ENCODE measurements around the gene NOX5. TPM values are rescaled to one million over a fixed set of nuclear protein-coding genes. Genes with fewer than 3 reads are reported as not detected.

NOX5 gene
- total and polyA plus RNA-seq, 2 of the 4 experiments (the other 2 are of a cell fraction), result 0.07 TPM; not detected in 1

GRCh38 chr15:69055251-69055650, 40.8 kb downstream of the NOX5 start:
- 100% methylated on average over 1 of the region's 10 CpGs; no CpG with 5 or more reads in 1 of the 2 experiments for WGBS, 2 experiments (ENCODE audit: extremely low coverage in 2 of 2, insufficient read length in 1 of 2)
- DNase-seq (no peak), ATAC-seq (ENCODE audit: low read depth) (no peak)
- H3K9me3 ChIP-seq (ENCODE audit: control insufficient read depth, insufficient read depth, low read length), result no peaks in the 10 kb centered on the region
- no peak overlapping the region for H3K18ac ChIP-seq (ENCODE audit: low read depth, low read length)
- H3K27me3 ChIP-seq (ENCODE audit: control insufficient read depth, insufficient read depth, low read length), result peaks cover 41% of the 10 kb centered on the region
- H3K27ac ChIP-seq (ENCODE audit: insufficient read depth, low read length), result no peak overlapping the region
- in situ Hi-C loops (cut with MboI; ENCODE audit: low sequenced_read_pairs) (no loop called here), dilution Hi-C loops (cut with HindIII; ENCODE audit: low sequenced_read_pairs, unreplicated experiment) (no loop called here), intact Hi-C loops (cut with micrococcal nuclease) (no loop called here)
- H2BK5ac ChIP-seq (ENCODE audit: low read depth, low read length, poor library complexity, severe bottlenecking), result no peak overlapping the region
- no TSS peak for BruUV-seq (replicated peaks)
- H4K91ac ChIP-seq (ENCODE audit: insufficient read depth, low read depth, low read length), result no peak overlapping the region
- H3K9me1 ChIP-seq (ENCODE audit: insufficient read depth, low read length), result peaks cover 4% of the 10 kb centered on the region; the same call in 1 of the 2 replicates
- H3K4me1 ChIP-seq (ENCODE audit: control insufficient read depth, insufficient read depth, low read length), result no peaks in the 10 kb centered on the region; the same call in 1 of the 2 replicates
- H3K4ac ChIP-seq (ENCODE audit: low read depth, low read length), result no peak overlapping the region
- no peak overlapping the region for H3K4me2 ChIP-seq (ENCODE audit: low read depth, low read length)
- no peak for TF ChIP-seq POLR2A (IDR thresholded peaks at IDR 0.05; ENCODE audit: low read depth, low read length)
- TF ChIP-seq CEBPB (IDR thresholded peaks at IDR 0.05; ENCODE audit: low read depth, low read length), result no peak
- no peak for TF ChIP-seq RCOR1 (IDR thresholded peaks at IDR 0.05; ENCODE audit: insufficient replicate concordance, low read length)
- TF ChIP-seq RFX5 (IDR thresholded peaks at IDR 0.05; ENCODE audit: low read depth, low read length), result no peak
- TF ChIP-seq CHD1 (IDR thresholded peaks at IDR 0.05; ENCODE audit: low read depth, low read length), result no peak
- no peak for TF ChIP-seq BHLHE40 (IDR thresholded peaks at IDR 0.05; ENCODE audit: low read depth, low read length)
- no peak for TF ChIP-seq SMC3 (IDR thresholded peaks at IDR 0.05; ENCODE audit: low read depth, low read length)
- no peak for TF ChIP-seq CTCF (conservative IDR thresholded peaks at IDR 0.05; ENCODE audit: low read depth, low read length)
- TF ChIP-seq, protein P1, sequence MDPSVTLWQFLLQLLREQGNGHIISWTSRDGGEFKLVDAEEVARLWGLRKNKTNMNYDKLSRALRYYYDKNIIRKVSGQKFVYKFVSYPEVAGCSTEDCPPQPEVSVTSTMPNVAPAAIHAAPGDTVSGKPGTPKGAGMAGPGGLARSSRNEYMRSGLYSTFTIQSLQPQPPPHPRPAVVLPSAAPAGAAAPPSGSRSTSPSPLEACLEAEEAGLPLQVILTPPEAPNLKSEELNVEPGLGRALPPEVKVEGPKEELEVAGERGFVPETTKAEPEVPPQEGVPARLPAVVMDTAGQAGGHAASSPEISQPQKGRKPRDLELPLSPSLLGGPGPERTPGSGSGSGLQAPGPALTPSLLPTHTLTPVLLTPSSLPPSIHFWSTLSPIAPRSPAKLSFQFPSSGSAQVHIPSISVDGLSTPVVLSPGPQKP (IDR thresholded peaks at IDR 0.05; ENCODE audit: borderline replicate concordance, low read depth, low read length), result no peak
- no peak for TF ChIP-seq MXI1 (IDR thresholded peaks at IDR 0.05; ENCODE audit: borderline replicate concordance, low read depth, low read length)
- no peak overlapping the region for H3K14ac ChIP-seq (replicated peaks; ENCODE audit: low read depth, low read length)
- H3K79me1 ChIP-seq (ENCODE audit: low read depth in 1 of 2, low read length in 2 of 2), result no peaks in the 10 kb centered on the region
- no peak overlapping the region for H2BK15ac ChIP-seq (ENCODE audit: low read depth, low read length)
- ChIA-PET POLR2A (ENCODE audit: unreplicated experiment) (no interaction called here), CTCF (no interaction called here)
- H3K4me3 ChIP-seq (ENCODE audit: insufficient read depth, low read depth, low read length), result no peak overlapping the region
- H3K9ac ChIP-seq (ENCODE audit: low read depth, low read length), result no peak overlapping the region
- no peak overlapping the region for H4K5ac ChIP-seq (ENCODE audit: low read depth, low read length)
- H3K56ac ChIP-seq (ENCODE audit: extremely low read depth, insufficient read depth, low read length), result no peak overlapping the region
- H3K36me3 ChIP-seq (ENCODE audit: control insufficient read depth, insufficient read depth, low read length), result no peaks in the 10 kb centered on the region
- H2BK20ac ChIP-seq (ENCODE audit: low read depth, low read length), result no peak overlapping the region
- no peak overlapping the region for H2BK120ac ChIP-seq (ENCODE audit: low read depth, low read length)
- no peak overlapping the region for H2AK9ac ChIP-seq (replicated peaks; ENCODE audit: low read depth, low read length, poor library complexity)
- H4K8ac ChIP-seq (ENCODE audit: low read depth in 2 of 2, low read length in 2 of 2), result no peak overlapping the region
- no peak overlapping the region for H2AFZ ChIP-seq (replicated peaks; ENCODE audit: low read length, poor library complexity)
- H4K20me1 ChIP-seq (ENCODE audit: insufficient read depth, low read length), result no peaks in the 10 kb centered on the region; the same call in 1 of the 2 replicates
- no peak overlapping the region for H3K23ac ChIP-seq (ENCODE audit: low read depth, low read length)
- H2AK5ac ChIP-seq (ENCODE audit: low read depth, low read length), result no peak overlapping the region
